Cerebellar cortex (tissue), 1 donor: Measurements from ENCODE around the gene RAB31.

Experiments
- DNase-seq: peaks from one replicate; pipeline ENCODE4 v3.0.0-alpha.2; 2015; ENCODE audit warnings: low spot score

Gene RAB31

DNA sequence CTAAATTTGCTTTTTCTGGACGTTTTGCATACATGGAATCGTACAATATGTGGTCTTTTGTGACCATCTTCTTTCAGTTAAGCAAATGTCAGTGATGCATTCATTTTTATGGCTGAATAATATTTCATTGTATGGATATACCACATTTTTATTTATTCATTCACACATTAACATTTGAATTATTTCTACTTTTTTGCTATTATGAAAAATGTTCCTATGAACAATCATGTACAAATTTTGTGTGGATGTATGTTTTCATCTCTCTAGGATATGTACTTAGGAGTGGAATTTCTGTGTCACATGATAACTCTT, 110.3 kb downstream of the RAB31 start:
- DNase-seq = no peak

DNA sequence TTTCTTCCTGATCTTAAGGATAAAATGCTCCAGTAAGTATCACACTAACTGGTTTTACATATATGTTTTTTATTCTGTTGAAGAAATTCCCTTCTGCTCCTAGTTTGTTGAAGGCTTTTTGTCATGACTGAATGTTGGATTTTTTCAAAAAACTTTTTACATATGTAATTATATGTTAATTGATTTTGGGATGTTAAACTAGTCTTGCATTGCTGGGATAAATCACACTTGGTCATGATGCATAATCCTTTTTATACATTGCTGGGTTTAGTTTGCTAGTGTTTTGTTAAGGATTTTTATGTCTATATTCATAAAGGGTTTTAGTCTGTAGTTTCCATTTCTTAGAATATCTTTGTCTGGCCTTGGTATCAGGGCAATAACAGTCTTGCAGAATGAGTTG, 112.0 kb downstream of the RAB31 start:
- DNase-seq = no peak

DNA sequence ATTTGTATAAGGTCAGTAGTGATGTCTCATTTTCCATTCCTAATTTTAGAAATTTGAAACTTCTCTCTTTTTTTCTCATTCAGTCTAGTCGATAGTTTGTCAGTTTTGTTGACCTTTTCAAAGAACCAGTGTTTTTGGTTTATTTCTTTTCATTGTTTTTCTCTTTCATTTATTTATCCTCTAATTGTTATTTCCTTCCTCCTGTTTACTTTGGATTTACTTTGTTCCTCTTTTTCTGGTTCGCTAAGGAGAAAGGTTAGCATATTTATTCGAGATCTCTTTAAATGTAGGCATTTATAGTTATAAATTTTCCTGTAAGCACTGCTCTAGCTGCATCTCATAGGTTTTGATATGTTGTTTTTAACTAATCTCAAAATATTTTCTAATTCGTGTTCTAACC, 112.6 kb downstream of the RAB31 start:
- no peak for DNase-seq

DNA sequence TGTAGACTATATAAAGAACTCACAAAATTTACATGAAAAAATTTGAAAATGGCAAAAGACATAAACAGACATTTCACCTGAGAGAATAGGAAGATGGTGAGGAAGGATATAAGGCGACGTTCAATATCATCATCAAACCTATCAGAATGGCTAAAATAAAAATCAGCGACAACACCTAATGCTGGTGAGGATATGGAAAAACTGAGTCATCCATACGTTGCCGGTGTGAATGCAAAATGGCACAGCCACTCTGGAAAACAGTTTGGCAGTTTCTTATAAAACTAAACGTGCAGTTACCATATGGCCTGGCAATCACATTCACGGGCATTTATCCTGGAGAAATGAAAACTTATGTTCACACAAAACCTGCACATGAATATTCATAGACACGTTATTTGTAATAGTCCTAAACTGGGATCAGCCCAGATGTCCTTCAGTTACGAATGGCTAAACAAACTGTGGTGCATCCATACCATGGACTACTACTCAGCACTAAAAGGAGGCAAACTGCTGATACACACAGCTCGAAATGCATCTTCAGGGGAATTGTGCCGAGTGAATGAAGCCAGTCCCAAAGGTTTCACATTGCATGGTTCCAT, 114.6 kb downstream of the RAB31 start:
- DNase-seq = no peak

DNA sequence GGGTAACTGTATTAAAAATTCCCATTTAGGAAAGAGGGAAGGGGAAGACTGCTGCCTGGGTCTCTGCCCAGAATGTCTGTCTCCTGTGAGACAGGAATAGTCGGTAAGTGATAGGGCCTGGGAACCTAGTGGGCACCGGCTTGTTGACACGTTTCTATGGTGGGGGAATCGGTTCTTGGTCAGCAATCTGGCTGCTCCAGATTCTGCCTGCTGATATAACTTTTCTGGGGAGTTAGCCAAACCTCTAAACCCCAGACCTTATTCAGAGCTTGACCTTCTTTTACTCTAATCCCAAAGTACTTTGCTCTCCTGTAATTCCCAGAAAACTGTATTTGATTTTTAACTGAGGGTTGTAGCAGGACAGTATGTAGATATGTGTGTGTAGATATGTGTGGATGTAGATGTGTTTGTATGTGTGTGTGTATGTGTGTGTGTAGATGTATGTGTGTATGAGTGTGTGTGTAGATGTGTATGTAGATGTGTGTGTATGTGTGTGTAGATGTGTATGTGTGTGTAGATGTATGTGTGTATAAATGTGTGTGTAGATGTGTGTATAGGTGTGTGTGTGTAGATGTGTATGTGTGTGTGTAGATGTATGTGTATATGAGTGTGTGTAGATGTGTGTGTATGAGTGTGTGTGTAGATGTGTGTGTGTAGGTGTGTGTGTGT, 115.8 kb downstream of the RAB31 start:
- DNase-seq = no peak

DNA sequence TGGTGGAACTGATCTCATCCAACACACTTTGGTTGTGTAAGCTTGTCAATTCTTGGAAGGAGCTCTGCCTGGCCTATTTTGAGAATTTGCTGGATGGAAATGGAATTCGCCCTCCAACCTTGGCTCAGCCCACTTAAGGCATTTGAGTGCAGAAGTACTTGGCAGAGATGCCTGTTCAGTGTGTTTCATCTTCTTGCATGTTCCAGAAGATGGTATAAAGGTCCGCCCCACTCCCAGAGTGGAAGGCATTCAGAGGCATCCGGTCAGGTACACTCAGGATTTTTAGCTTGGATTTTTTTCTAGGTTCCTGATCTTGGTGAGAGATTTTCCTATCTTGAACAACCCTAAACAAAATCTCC, 116.4 kb downstream of the RAB31 start:
- no peak for DNase-seq

DNA sequence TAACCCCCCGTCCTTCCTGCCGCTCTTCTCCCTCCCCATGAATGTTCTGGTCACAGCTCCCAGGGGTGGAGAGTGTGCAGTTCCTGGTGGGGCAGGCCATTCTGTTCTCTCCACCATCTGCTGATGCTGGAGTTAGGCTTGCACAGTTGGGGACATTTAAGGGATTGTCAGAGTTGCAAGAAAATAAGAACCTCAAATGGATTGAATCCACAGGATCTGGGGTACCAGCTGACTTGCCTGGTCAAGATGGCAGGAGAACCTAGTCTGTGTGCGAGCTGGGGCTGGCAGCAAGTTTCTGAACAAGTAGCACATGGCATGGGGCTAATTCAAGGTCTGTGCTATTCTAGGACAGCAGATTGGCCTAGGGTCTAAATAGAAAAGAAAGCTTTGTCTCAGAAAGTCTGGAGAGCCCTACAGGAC, 116.9 kb downstream of the RAB31 start:
- DNase-seq = no peak

DNA sequence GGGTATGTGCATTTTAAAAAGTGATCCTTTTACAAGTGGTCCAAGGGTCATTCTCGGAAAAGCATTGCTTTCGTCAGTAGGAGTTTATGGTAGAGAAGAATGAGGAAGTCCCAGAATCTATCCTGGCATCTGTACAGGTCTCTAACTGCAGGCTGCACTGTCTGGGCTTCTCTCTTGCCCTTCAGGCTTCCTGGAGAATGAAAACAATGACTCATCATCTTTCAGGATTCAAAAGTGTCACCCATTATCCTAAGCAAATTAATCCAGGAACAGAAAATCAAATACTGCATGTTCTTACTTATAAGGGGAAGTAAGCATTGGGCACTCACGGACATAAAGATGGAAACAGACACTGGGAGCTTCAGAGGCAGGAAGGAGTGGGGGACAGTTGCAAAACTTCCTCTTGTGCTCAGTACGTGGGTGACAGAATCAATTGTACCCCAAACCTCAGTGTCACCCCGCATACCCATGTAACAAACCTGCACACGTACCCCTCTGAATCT, 117.5 kb downstream of the RAB31 start:
- no peak for DNase-seq

DNA sequence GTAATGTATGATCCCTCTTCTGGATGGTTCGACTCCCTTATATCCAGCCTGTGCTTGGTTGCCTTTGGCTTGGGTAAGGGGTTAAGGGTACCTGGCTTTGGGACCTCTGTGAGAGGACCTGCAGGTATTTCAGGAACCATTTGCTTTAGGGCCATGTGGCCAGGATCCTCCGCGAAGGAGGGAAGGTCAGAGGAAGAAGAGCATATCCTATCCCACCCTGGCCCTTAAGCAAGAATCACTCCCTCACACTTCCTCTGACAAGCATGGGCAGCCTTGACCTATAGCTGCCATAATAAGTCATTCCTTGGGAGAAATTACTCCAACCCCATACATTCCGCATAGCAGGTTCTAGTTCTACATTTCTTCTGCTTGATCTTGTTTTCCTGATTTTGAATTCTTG, 118.6 kb downstream of the RAB31 start:
- DNase-seq = no peak

DNA sequence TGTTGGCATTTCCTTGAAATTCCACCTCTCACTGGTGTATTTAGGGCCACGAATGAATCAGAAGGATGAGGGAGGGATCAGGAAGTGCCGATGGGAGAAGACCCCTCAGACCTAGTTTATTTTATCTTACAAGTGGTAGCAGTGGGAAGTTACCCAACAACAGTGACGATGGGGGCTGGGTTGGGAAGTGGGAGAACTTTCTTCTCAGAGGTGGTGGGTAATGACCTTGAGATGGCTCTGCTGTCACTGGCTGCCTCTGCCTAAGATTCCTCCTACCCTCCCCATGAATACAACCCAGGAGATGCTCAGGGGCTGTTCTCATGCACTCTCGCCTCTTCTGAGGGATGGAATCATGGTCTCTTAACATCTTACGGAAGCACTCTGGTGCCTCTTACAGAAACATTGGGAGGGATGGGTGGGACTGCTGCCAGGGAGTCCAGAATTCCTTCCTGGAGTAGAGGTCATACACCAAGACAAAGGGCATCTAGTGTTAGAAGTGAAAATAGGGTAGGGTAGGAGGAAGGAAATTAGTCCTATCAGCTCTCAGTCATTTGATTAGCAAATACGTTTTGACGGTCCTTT, 119.2 kb downstream of the RAB31 start:
- no peak for DNase-seq

DNA sequence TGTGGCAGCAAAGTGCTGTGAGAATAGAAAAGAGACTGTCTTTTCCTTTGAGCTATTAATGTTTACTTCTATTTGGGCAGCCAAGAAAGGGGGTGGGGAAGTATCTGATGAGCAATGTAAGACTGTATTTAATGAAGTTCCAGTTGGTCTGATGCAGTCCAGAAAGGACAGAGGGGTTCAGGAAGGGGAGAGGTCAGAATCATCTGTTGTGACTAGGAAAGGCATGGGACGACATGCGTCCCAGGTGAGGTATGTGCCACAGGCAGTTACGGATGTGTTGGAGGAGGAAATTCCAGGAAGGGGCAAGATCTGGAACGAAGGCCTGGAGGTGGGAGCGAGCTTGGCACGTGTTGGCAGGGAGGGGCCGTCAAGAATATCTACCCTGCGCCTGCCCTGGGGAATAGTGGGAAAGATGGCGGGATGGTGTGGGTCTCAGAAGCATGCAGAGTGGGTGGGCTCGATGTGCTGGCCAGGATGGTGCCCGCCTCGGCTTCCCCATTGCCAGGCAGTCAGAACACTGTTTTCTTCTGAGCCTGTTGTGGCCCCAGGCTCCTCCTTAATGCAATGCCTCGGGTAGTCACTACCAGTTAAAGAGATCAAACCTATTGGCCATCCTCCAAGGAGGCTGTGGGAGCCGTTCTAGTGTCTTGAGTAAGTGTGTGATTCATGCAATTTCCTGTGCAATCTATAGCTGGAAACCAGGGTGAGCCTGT, 119.8 kb downstream of the RAB31 start:
- DNase-seq = no peak

DNA sequence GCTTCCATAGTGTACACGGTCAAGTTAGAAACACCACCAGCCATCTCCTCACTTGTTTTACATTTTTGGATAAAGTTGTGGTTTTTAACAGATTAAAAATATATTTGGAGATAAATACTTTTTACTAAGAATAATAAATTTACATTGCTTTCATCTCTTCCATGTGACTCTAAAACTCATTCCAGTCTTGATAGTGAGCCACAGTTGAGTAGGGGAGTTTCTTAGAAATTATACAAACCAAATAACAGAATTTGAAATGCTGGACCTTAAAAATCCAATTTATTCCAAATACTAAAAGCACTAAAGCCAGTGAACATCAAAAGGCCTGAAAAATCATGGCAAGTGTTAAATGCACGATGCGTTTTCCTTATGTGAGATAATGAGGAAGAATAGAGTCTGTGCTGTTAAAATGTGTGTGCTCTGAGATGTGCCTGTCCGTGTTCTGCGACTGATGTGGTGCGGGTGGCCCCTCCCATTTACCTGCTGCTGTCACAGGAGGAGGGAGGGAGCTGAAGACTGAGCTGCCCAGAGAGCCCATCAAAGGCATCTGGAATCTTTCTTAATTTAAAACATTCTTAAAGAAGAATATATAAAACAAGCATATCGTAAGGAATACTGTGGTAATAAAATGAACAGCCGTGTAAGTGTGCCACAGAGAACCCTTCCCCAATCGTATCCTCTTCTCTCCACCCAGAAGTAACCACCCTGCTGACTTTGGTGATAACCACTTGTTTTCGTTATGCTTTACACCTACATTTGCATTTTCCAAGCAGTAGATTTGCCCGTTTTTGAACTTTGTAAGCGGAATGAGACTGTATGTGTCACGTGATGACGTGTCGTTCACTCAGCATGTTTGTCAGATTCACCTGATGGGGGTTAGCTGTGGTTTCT, 120.7 kb downstream of the RAB31 start:
- DNase-seq = no peak

DNA sequence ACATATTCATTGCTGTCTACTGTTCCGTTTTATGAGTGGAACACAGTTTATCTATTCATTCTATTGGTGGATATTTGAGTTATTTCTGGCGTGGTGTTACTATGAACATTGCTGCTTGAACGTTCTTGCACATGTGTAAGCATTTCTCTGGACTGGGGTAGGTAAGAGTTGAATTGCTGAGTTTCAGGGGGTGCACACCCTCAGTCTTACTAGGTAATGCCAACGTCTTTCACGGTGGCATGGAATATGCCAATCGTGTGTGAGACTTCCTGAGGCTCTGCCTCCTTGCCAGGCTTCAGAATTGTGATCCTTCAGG, 121.3 kb downstream of the RAB31 start:
- DNase-seq = no peak

DNA sequence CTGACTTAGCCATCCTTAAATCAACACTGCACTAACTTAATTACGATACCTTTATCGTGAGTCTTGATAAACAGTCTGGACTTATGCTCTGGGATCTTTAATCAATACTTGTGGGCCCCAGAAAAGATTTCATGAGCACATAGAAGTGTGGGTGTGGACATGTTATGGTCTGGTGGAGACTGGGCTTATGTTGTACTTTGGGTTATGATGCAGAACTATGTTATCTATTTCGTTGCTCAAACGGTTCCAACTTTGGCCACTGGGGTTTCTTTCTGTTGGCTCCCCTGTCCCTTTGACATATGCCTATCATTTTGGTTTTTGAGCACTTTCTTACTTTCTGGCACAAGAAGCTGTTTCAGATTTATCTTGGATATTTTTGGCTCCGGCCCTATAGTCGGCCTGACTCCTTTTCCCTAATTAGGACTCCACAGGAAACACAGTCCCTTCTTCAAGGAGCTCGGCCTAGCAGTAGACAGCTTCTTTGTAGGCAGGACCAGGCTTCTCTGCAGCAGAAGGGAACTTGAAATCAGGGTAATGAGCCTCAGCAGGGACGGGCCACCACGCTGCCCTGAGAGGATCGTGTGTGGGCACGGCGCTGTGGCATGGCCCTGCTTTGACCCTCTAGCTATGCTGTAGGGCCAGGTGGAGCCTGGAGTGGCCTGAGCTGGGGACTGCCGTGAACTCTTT, 123.1 kb downstream of the RAB31 start:
- no peak for DNase-seq

DNA sequence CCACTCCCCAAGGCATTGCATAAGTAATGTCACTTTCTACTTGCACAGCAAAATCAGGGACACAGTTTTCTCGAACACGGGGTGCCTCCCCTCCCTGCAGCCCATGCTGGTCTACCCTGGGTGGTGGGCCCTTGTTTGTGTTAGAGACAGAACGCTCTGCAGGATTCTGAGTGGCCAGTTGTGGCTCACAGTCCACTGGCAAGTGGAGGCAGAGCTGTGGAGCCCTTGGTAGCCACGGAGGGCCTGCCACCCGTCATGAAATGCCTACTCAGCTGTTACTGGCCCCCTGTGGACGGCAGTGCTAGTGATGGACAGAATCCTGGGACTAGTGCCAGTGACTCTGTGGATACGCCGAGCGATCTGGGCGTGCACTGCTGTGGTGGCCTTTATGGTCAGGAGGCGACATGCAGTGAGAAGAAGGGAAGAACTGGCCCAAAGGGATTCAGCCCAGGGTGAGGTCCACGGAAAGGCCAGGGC, 123.7 kb downstream of the RAB31 start:
- no peak for DNase-seq

DNA sequence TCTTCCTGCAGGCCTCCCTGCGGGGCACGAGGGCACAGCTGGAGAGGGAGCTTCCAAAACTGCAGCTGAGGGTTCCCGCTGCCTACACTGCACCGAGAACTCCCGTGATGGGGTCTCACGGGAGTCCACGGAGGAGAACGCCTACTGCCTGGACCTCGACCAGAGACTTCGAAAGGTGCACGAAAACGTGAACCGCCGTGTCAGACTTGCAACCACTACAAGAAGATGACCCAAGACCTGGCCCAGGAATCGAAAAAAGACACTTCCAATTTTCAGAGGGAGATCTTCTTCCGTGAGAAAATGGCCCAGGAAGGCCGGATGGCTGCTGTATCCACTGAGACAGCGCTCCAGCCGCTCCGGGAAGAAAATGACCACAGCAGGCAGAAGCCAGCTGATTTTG, 124.8 kb downstream of the RAB31 start:
- DNase-seq = no peak

DNA sequence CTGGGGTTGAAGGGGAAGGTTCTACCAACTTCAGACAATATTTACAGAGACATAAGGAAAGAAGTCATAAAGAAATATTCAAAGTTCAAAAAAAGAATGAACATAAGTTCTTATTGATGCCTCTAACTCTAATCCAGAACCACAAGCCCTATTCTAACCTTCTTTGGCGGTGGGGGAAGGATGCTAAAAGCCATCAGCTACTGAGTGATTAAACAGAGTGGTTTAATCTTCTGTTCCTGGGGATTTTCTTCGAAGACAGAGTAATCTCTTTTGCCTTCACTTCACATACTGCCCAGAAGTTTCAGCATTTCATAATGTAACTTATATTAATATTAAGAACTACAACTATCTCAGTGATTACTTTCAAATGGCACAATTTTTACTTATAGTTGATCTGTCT, 126.5 kb downstream of the RAB31 start:
- no peak for DNase-seq

DNA sequence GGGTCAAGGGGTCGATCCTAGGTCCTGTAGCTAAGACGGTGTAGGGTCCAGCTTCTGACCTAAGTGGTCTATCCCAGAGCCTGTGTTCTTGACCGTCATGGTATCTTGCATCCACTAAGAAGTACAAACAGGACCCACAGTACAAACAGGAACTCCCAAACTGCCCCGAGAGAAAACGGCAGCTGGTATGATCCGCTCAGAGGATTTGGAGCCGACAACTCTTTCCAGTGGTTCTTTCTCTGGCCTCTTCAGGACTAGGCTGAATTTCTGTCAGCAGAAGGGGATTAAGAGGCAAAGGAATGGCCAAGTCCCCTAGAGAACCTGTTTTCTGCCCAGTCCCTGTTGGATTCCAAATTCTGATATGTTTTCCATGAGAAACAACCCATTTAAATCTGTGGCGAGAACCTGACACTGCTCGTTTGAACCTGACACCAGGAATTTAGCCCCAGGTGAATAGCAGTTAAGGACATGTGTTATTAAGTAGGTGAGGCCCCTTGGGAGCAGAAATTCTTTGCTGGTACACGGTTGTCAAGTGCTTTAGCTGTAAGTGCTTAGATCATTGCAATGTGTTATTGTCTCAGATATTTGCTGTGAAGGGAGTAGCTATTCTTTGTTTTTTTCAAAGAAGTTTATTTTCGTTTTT, 127.1 kb downstream of the RAB31 start:
- no peak for DNase-seq

DNA sequence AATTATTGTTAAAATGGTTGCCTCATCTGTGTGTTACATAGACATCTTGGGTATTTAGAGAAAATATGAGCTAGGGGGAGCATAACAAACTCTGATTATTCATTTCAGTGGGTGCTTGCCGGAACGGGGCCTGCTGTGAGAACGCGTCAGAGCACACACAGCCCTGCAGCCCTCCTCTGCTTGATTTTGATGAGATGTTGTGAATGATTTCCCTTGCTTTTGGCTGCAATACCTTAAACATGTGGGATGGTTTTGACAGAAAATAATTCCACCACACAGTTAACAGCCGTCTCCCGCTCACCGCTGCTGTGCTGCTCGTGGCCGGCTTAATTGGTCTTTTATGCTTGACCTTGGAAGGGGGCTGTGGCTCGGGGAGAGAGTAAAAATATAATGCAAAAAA, 127.7 kb downstream of the RAB31 start:
- DNase-seq = no peak

DNA sequence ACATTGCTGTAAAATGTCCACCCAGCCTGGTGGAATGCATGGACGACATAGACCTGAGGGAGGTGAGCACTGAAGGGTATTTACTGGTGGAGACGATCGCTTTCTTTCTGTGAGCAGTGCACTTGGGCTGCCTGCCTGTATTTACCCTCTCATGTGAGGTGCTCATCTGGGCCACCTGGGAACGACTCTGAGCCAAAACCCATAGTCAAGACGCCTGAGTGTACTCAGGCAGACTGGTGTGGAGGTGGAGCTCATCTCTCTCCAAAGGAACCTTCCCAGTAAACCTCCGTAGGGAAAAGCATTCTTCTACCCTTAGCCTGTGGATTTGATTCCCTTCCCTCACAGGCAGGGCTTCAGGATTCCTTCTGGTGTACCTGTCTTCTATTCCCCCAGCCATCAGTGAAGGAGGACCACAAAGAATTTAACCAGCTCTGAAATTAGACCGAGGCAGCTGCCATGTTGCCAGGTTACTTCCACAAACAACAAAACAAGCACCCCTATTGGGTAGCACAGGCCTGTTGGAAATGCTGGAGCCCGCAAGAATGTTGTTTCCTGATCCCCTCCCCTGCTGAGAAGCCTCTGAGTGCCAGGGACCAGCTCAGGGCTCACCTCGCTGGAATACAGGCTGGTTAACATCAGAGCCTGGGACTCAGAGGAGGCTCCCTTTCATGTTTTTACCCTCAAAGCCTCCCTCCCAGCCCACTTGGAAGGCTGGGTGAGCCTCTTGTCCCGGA, 130.2 kb downstream of the RAB31 start:
- no peak for DNase-seq

DNA sequence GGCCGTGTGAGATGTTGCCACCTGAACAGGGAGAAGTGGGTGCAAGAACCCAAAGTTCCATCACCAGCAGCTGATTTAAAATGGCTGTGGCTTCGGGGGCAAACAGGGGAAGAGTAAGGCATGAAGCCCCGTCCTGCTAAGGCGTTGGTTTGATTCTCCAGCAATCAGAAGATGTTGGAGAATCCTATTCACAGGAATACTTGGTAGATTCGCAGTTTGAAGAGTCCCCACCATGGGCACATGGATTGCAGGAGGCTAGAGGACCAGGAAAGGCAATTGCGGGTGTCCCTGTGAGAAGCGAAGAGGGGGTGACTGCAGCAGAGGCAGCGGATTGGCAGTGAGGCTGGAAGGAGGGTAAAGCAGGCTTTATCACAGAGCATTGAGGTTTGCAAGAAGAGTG, 131.1 kb downstream of the RAB31 start:
- DNase-seq = no peak
